Duodenal mucosa (tissue), 2 donors: ENCODE measurements around the gene DAO.

ENCODE experiments used
- H3K27ac ChIP-seq: one replicate; pipeline ENCODE4 v1.7.0; 2013; ENCODE audit warnings: low read depth, low read length
- H3K27me3 ChIP-seq, 2 donors: one replicate each; pipeline ENCODE4 v1.7.0; 2013; ENCODE audit warnings: low read length in 2 of 2, control low read depth in 1 of 2; ENCODE audit not compliant: insufficient read depth in 2 of 2, control insufficient read depth in 1 of 2
- H3K36me3 ChIP-seq, 2 donors: one replicate each; pipeline ENCODE4 v1.7.0; 2013; ENCODE audit warnings: low read length in 2 of 2, control low read depth in 1 of 2; ENCODE audit not compliant: insufficient read depth in 2 of 2, control insufficient read depth in 1 of 2
- H3K4me1 ChIP-seq, 2 donors: one replicate each; pipeline ENCODE4 v1.7.0; 2013; ENCODE audit warnings: low read length in 2 of 2, control low read depth in 1 of 2; ENCODE audit not compliant: insufficient read depth in 2 of 2, control insufficient read depth in 1 of 2
- H3K4me3 ChIP-seq, 2 donors: one replicate each; pipeline ENCODE4 v1.7.0; 2013; ENCODE audit warnings: low read length in 2 of 2, low read depth in 1 of 2
- H3K9ac ChIP-seq, 2 donors: one replicate each; pipeline ENCODE4 v1.7.0; 2013; ENCODE audit warnings: low read length in 2 of 2, low read depth in 1 of 2
- H3K9me3 ChIP-seq, 2 donors: one replicate each; pipeline ENCODE4 v1.7.0; 2013; ENCODE audit warnings: low read length in 2 of 2, control low read depth in 1 of 2; ENCODE audit not compliant: control insufficient read depth in 1 of 2

Gene DAO

DNA sequence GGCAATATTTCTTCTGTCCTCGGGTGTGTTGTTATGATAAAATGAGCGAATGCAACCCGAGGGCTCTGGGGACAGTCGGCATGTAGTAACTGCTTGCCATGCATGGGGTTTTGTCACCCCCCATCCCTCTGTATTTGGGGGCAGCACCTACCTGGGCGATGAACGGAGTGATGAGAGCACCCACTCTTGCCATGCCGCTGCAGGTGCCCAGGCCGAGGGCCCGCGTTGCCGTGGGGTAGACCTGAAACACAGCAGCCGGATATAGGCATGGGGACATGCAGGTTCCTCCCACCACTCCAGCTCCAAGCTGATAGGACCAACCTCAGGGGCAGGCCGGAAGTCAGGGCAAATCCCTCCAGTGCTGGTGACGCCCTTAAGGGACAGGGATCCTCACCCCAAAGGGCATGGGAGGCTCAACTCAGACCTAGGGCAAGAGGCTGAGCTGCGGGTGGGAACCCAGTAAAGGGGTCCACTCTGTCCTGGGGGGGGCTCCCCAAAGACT is 35.8 kb downstream of the DAO start:
- no peak overlapping the region for H3K27ac ChIP-seq

DNA sequence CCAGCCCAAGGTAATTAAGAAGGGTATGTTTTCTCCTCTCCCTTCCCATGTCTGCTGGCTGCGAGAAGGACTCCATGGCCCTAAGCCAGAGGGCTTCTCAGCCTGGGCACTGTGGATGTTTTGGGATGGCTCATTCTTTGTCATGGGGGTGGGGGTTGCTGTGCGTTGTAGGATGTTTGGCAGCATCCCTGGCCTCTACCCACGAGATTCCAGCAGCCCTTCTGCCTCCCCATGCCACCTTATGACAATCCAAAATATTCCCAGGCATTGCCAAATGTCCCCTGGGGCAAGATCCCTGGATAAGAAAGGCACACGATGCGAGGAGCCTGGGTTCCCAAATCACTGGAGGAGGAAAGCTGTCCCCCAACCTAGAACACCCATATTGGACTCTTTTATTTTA is 36.4 kb downstream of the DAO start:
- H3K4me3 ChIP-seq: no peak overlapping the region

More for the DNA sequence above, 35.8 kb downstream of the DAO start:
- Histone ChIP-seq H3K27me3 (no peaks in the 10 kb centered on the region), H3K36me3 (no peaks in the 10 kb centered on the region), H3K4me1 (no peaks in the 10 kb centered on the region), H3K4me3 (no peak overlapping the region), H3K9me3 (no peaks in the 10 kb centered on the region), H3K9ac (no peak overlapping the region)

DNA sequence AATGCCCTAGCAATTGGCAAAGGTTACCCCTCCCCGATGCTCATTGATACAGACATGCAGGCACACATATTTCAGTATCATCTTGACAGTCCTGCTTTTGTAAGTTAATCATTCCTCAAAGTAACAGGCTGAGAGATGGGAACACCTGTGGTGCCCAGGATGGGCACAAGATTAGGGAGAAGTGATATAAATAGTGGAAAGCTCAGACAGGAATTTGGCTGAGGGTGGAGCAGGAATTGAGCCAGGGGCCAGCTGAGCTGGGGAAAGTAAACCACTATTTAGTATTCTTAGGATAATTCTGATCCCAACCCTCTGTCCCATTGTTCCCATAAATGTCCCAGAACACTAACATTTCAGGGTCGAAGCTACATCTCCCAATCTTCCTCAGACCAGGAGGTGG is 38.3 kb downstream of the DAO start:
- no peaks in the 10 kb centered on the region for H3K4me1 ChIP-seq
- no peaks in the 10 kb centered on the region for H3K27me3 ChIP-seq
- no peak overlapping the region for H3K9ac ChIP-seq
- peaks cover 0 to 1% of the 10 kb centered on the region in 2 donors for H3K9me3 ChIP-seq
- H3K4me3 ChIP-seq: no peak overlapping the region
- no peak overlapping the region for H3K27ac ChIP-seq
- H3K36me3 ChIP-seq: no peaks in the 10 kb centered on the region

More for the DNA sequence above, 36.4 kb downstream of the DAO start:
- Histone ChIP-seq H3K9me3 (no peaks in the 10 kb centered on the region), H3K27me3 (no peaks in the 10 kb centered on the region), H3K36me3 (no peaks in the 10 kb centered on the region), H3K9ac (no peak overlapping the region), H3K27ac (no peak overlapping the region), H3K4me1 (no peaks in the 10 kb centered on the region)

DNA sequence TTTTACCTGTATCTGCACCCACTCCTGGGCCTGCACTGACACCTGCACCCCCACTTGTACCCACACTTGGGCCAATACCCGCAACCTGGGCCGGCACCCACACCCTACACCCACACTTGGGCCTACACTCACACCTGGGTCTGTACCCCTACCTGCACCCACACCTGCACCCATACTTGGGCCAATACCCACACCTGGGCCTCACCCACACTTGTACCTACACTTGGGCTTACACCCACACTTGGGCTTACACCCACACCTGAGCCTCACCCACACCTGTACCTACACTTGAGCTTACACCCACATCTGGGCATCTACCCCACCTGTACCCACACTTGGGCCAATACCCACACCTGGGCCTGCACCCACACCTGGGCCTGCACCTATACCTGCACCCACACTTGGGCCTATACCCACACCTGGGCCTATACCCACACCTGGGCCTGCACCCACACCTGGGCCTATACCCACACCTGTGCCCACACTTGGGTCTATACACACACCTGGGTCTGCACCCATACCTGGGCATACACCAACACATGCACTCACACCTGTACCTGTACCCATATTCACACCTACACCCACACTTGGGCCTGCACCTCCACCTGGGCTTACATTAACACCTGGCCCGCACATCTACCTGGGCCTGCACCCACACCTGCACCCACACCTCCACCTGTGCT is 39.2 kb downstream of the DAO start:
- H3K9me3 ChIP-seq: peaks cover 0 to 3% of the 10 kb centered on the region in 2 donors
- no peaks in the 10 kb centered on the region for H3K4me1 ChIP-seq
- no peak overlapping the region for H3K27ac ChIP-seq
- H3K27me3 ChIP-seq: no peaks in the 10 kb centered on the region
- no peaks in the 10 kb centered on the region for H3K36me3 ChIP-seq
- no peak overlapping the region for H3K9ac ChIP-seq
- H3K4me3 ChIP-seq: no peak overlapping the region

DNA sequence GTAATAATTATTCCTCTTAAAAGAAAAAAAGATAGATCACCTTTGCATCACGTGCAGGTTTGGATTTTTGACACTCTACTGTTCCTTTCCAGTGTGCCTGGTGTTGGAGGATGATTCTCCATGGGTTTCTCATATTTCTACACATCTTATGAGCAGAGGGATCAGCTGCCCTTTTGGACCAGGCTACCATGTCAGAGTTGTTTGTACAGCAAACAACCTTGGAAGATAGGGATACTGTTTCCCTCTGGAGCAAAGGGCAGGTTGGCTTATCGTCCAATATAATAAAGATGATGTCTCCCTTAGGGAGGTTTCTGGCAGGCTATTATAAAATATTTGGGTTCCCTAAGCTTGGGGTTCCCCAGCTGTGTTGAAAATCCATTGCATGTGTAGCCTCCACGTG is 42.1 kb downstream of the DAO start:
- Histone ChIP-seq H3K9me3 (peaks cover 0 to 3% of the 10 kb centered on the region in 2 donors), H3K4me1 (no peaks in the 10 kb centered on the region), H3K4me3 (no peak overlapping the region), H3K27me3 (no peaks in the 10 kb centered on the region), H3K9ac (no peak overlapping the region), H3K36me3 (no peaks in the 10 kb centered on the region), H3K27ac (no peak overlapping the region)

DNA sequence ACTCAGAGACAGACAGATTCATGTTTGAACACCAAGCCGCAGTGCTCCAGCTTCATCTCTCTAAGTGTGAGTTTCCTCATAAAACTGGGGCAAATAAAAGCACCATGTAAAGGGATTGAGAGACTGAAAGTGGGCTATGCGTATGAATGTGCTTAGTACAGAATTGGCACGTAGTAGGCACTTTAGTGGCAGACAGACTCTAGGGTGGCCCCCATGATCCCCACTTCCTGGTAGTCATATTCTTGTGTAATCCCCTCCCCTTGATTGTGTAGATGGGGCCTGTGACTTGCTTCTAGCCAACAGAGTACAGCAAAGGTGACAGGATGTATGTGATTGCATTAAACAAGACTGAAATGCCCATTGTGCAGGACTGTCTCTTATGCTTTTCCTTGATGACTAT is 43.0 kb downstream of the DAO start:
- no peaks in the 10 kb centered on the region for H3K36me3 ChIP-seq
- H3K9me3 ChIP-seq: peaks cover 0 to 3% of the 10 kb centered on the region in 2 donors
- no peaks in the 10 kb centered on the region for H3K4me1 ChIP-seq
- H3K9ac ChIP-seq: no peak overlapping the region
- H3K27me3 ChIP-seq: no peaks in the 10 kb centered on the region
- H3K4me3 ChIP-seq: no peak overlapping the region
- H3K27ac ChIP-seq: no peak overlapping the region

DNA sequence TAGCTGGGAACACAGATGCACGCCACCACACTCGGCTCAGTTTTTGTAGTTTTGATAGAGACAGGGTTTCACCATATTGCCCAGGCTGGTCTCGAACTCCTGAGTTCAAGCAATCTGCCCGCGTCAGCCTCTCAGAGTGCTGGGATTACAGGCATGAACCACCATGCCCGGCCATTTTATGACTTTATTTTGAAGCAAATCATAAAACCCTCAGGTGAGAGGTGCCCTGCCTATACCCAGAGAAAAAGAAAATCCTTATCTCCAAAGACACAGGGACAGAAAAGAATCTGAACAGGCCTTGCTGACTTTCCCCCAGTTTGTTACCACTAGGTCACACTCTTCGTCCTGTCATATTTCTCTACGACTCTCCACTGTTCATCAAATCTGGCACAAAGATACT is 48.8 kb downstream of the DAO start:
- H3K36me3 ChIP-seq: no peaks in the 10 kb centered on the region
- H3K27me3 ChIP-seq: no peaks in the 10 kb centered on the region
- H3K9me3 ChIP-seq: no peaks in the 10 kb centered on the region
- no peak overlapping the region for H3K9ac ChIP-seq
- no peak overlapping the region for H3K27ac ChIP-seq
- no peak overlapping the region for H3K4me3 ChIP-seq
- peaks cover 0 to 5% of the 10 kb centered on the region in 2 donors for H3K4me1 ChIP-seq

DNA sequence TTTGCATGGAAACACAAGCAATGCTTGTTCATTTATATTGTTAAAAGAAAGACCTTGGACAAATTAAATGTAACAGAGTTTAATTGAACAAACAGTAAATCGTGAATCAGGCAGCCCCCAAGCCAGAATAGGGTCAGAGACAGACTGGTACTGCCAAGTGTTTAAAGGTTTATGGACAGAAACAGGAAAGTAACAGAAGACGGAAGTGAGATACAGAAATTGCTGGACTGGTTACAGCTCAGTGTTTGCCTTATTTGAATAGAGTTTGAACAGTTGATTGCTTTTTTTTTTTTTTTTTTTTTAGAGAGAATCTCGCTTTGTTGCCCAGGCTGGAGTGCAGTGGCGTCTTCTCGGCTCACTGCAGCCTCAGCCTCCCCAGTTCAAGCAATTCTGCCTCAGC is 50.3 kb downstream of the DAO start:
- H3K4me1 ChIP-seq: peaks cover 0 to 5% of the 10 kb centered on the region in 2 donors
- no peaks in the 10 kb centered on the region for H3K27me3 ChIP-seq
- no peaks in the 10 kb centered on the region for H3K36me3 ChIP-seq
- H3K4me3 ChIP-seq: no peak overlapping the region
- no peak overlapping the region for H3K9ac ChIP-seq
- H3K27ac ChIP-seq: no peak overlapping the region
- no peaks in the 10 kb centered on the region for H3K9me3 ChIP-seq

DNA sequence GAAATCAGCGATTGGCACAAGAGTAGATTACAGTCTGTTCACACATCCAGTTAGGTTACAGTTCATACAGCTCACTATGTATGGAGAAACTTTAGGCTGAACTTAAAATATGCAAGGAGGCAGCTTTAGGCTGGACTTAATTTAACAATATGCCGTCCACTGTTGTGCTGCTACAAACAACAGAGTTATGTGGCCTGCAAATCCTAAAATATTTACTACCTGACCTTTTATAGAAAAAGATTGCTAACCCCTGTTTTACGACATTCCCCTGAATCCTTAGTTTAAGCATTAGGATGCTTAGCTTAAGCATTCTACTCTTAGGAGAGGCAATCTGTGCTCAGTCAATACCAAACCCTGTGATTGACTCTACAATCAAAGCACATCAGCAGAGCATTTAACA is 50.9 kb downstream of the DAO start:
- Histone ChIP-seq H3K9ac (no peak overlapping the region), H3K9me3 (no peaks in the 10 kb centered on the region), H3K36me3 (no peaks in the 10 kb centered on the region), H3K4me3 (no peak overlapping the region), H3K4me1 (peaks cover 0 to 5% of the 10 kb centered on the region in 2 donors), H3K27me3 (no peaks in the 10 kb centered on the region), H3K27ac (no peak overlapping the region)

DNA sequence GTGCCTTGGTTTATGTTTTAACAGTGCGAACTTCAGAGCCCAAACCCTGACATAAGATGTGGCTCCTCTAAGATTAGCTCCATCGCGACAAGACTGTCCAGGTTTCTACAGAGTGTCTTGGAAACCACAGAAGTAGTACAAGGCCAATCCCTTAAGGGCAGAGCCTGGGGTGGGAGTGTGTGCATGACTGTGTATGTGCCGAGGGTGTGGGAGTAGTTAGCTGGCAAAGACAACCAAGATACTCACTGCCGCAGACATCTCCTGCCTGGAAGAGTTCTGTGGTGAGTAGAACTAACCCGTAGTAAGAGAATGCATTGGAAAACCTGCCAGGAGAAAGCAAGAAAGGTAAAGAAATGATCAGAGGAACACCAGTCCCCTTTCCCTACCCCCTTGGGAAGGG is 54.1 kb downstream of the DAO start:
- no peak overlapping the region for H3K4me3 ChIP-seq
- no peaks in the 10 kb centered on the region for H3K36me3 ChIP-seq
- H3K27me3 ChIP-seq: no peaks in the 10 kb centered on the region
- H3K27ac ChIP-seq: no peak overlapping the region
- H3K9ac ChIP-seq: no peak overlapping the region
- peaks cover 5% of the 10 kb centered on the region in 2 donors for H3K4me1 ChIP-seq
- H3K9me3 ChIP-seq: no peaks in the 10 kb centered on the region
